ENCODE data around the gene CLIC3.

CLIC3 gene

GRCh38 chr9:136969774-136970173 lies 26.6 kb downstream of the CLIC3 start:
- no peak overlapping the region for H3K27ac ChIP-seq (ENCODE audit: low read length)
- H3K4me2 ChIP-seq (ENCODE audit: low read depth, low read length), result no peak overlapping the region

GRCh38 chr9:136969150-136969549 lies 27.2 kb downstream of the CLIC3 start:
- H3K4me1 ChIP-seq (ENCODE audit: low read length), result no peaks in the 10 kb centered on the region
- DNase-seq, result no peak
- no peak for TF ChIP-seq EZH2 (optimal IDR thresholded peaks at IDR 0.05; ENCODE audit: low read depth, low read length)
- no peak for TF ChIP-seq EZH2phosphoT487 (IDR thresholded peaks at IDR 0.05; ENCODE audit: low read length)
- no peak for TF ChIP-seq CTCF (IDR thresholded peaks at IDR 0.05; ENCODE audit: low read length)
- H3K36me3 ChIP-seq (replicated peaks; ENCODE audit: insufficient read depth, low read length), result no peaks in the 10 kb centered on the region
- no peak overlapping the region for H3K9ac ChIP-seq (ENCODE audit: low read length)
- H2AFZ ChIP-seq (ENCODE audit: low read length), result no peak overlapping the region
- no peaks in the 10 kb centered on the region for H3K9me2 ChIP-seq (replicated peaks; ENCODE audit: insufficient read depth, low read length)
- no peak overlapping the region for H3K4me2 ChIP-seq (ENCODE audit: low read depth, low read length)
- H3K27ac ChIP-seq (ENCODE audit: low read length), result no peak overlapping the region
- no peaks in the 10 kb centered on the region for H3K79me2 ChIP-seq (ENCODE audit: low read length)
- H4K20me1 ChIP-seq (ENCODE audit: insufficient read depth, low read length), result no peaks in the 10 kb centered on the region
- H3K27me3 ChIP-seq (replicated peaks; ENCODE audit: insufficient read depth, low read length), result peaks cover 76% of the 10 kb centered on the region
- H3F3A ChIP-seq (ENCODE audit: insufficient read depth, low read length), result no peaks in the 10 kb centered on the region
- H3K4me3 ChIP-seq (ENCODE audit: low read length), result no peak overlapping the region
- no peaks in the 10 kb centered on the region for H3K9me3 ChIP-seq (replicated peaks; ENCODE audit: insufficient read depth, low read length)

More at GRCh38 chr9:136969774-136970173, 26.6 kb downstream of the CLIC3 start:
- Histone ChIP-seq H3K9ac (ENCODE audit: low read length) (no peak overlapping the region), H3K4me3 (ENCODE audit: low read length) (no peak overlapping the region), H3F3A (ENCODE audit: insufficient read depth, low read length) (no peaks in the 10 kb centered on the region), H3K9me3 (replicated peaks; ENCODE audit: insufficient read depth, low read length) (no peaks in the 10 kb centered on the region), H3K79me2 (ENCODE audit: low read length) (no peaks in the 10 kb centered on the region), H3K36me3 (replicated peaks; ENCODE audit: insufficient read depth, low read length) (no peaks in the 10 kb centered on the region), H4K20me1 (ENCODE audit: insufficient read depth, low read length) (no peaks in the 10 kb centered on the region), H2AFZ (ENCODE audit: low read length) (no peak overlapping the region), H3K9me2 (replicated peaks; ENCODE audit: insufficient read depth, low read length) (no peaks in the 10 kb centered on the region), H3K4me1 (ENCODE audit: low read length) (no peaks in the 10 kb centered on the region), H3K27me3 (replicated peaks; ENCODE audit: insufficient read depth, low read length) (peaks cover 76% of the 10 kb centered on the region)
- TF ChIP-seq EZH2phosphoT487 (IDR thresholded peaks at IDR 0.05; ENCODE audit: low read length), result no peak
- no peak for TF ChIP-seq EZH2 (optimal IDR thresholded peaks at IDR 0.05; ENCODE audit: low read depth, low read length)
- no peak for TF ChIP-seq CTCF (IDR thresholded peaks at IDR 0.05; ENCODE audit: low read length)
- DNase-seq, result no peak

- Histone ChIP-seq H2AFZ (ENCODE audit: low read length) (no peak overlapping the region), H3K9ac (ENCODE audit: low read length) (no peak overlapping the region), H3K79me2 (ENCODE audit: low read length) (no peaks in the 10 kb centered on the region), H3K4me1 (ENCODE audit: low read length) (no peaks in the 10 kb centered on the region), H3K9me2 (replicated peaks; ENCODE audit: insufficient read depth, low read length) (no peaks in the 10 kb centered on the region), H3K4me2 (ENCODE audit: low read depth, low read length) (no peak overlapping the region), H4K20me1 (ENCODE audit: insufficient read depth, low read length) (no peaks in the 10 kb centered on the region), H3K36me3 (replicated peaks; ENCODE audit: insufficient read depth, low read length) (no peaks in the 10 kb centered on the region), H3K27ac (ENCODE audit: low read length) (no peak overlapping the region), H3K4me3 (ENCODE audit: low read length) (no peak overlapping the region), H3K27me3 (replicated peaks; ENCODE audit: insufficient read depth, low read length) (peaks cover 72% of the 10 kb centered on the region), H3K9me3 (replicated peaks; ENCODE audit: insufficient read depth, low read length) (no peaks in the 10 kb centered on the region), H3F3A (ENCODE audit: insufficient read depth, low read length) (no peaks in the 10 kb centered on the region)
- DNase-seq, result no peak
- no peak for TF ChIP-seq EZH2phosphoT487 (IDR thresholded peaks at IDR 0.05; ENCODE audit: low read length)
- no peak for TF ChIP-seq EZH2 (optimal IDR thresholded peaks at IDR 0.05; ENCODE audit: low read depth, low read length)
- TF ChIP-seq CTCF (IDR thresholded peaks at IDR 0.05; ENCODE audit: low read length), result no peak
Measured at GRCh38 chr9:136968333-136969127, 27.8 kb downstream of the CLIC3 start.
